PFSK-1 (cell line): ENCODE measurements around the gene FYN.

Experiments
- FOXP2 ChIP-seq: optimal IDR thresholded peaks from 2 replicates; pipeline ENCODE3; 2011; ENCODE audit warnings: borderline replicate concordance, control low read depth, inconsistent platforms; ENCODE audit not compliant: insufficient read depth; ENCODE audit errors: extremely low read length, extremely low read depth
- POLR2AphosphoS5 ChIP-seq: IDR thresholded peaks from 2 replicates; pipeline ENCODE4 v1.6.1; 2012; ENCODE audit warnings: low read depth, mild to moderate bottlenecking, control low read depth, low read length, moderate library complexity
- REST ChIP-seq, 2 experiments: IDR thresholded peaks; 2 replicates each; pipeline versions ENCODE4 v1.6.1 to v1.8.0; 2011 to 2012; ENCODE audit warnings: low read depth in 2 of 2, low read length in 2 of 2, control low read depth in 1 of 2, inconsistent platforms in 1 of 2, mild to moderate bottlenecking in 1 of 2, moderate library complexity in 1 of 2; ENCODE audit not compliant: insufficient read depth in 1 of 2
- SIN3A ChIP-seq: IDR thresholded peaks from 2 replicates; pipeline ENCODE4 v1.6.1; 2012; ENCODE audit warnings: mild to moderate bottlenecking, low read length, moderate library complexity, borderline replicate concordance; ENCODE audit not compliant: insufficient read depth
- TAF1 ChIP-seq: IDR thresholded peaks from 2 replicates; pipeline ENCODE4 v1.6.1; 2012; ENCODE audit warnings: low read length, control low read depth, borderline replicate concordance; ENCODE audit not compliant: insufficient read depth

- TF ChIP-seq REST (IDR thresholded peaks at IDR 0.05; ENCODE audit: insufficient read depth in 1 of 2, low read depth in 2 of 2, low read length in 2 of 2): no peak
- TF ChIP-seq SIN3A: no peak
- no peak for TF ChIP-seq POLR2AphosphoS5
- TF ChIP-seq TAF1: no peak
- TF ChIP-seq FOXP2: no peak
Observed at GRCh38 chr6:111844921-111845320, 28.3 kb downstream of the FYN start.
